Activated CD4-positive, CD25-positive, alpha-beta regulatory T cell treated with anti-CD3 and anti-CD28 coated beads, Interleukin-2, amount 50 U/mL, for 72 hours (primary cell): ENCODE data around the gene INSC.
"Not testable (repeated sequence)": the region's sequence is repeated elsewhere in the genome, so short reads cannot be mapped to it uniquely, and the experiment has no call there.

Experiments
- DNase-seq: peaks from one replicate; pipeline ENCODE4 v3.0.0; 2021

INSC gene

GRCh38 chr11:15114501-15115475 is at the start of gene INSC:
TSS of gene INSC (plus strand) at chr11:15114923. CDS start at chr11:15149175, 34,252 bp downstream.
- DNase-seq, result no peak

GRCh38 chr11:15069751-15070150 is 45.0 kb upstream of the INSC start:
- DNase-seq, result not testable (repeated sequence)

GRCh38 chr11:15071556-15072255 is 43.0 kb upstream of the INSC start:
- DNase-seq, result no peak

GRCh38 chr11:15072551-15073143 is 42.1 kb upstream of the INSC start:
- no peak for DNase-seq

GRCh38 chr11:15073361-15074205 is 41.1 kb upstream of the INSC start, which contains the start of gene CALCB:
TSS of gene CALCB (plus strand) at chr11:15073593. CDS start at chr11:15074719, 1,126 bp downstream.
- DNase-seq, result no peak

GRCh38 chr11:15074206-15075161 is 40.2 kb upstream of the INSC start:
- DNase-seq, result peak; percentile 86

- DNase-seq, result no peak
Observed at GRCh38 chr11:15075162-15075526, 39.6 kb upstream of the INSC start.

GRCh38 chr11:15091175-15091574 is 23.5 kb upstream of the INSC start:
- no peak for DNase-seq

- DNase-seq, result no peak
Observed at GRCh38 chr11:15091625-15092024, 23.1 kb upstream of the INSC start.

- no peak for DNase-seq
Observed at GRCh38 chr11:15093432-15093831, 21.3 kb upstream of the INSC start.

GRCh38 chr11:15095736-15096228 is 18.9 kb upstream of the INSC start:
- DNase-seq, result no peak

GRCh38 chr11:15097411-15097810 is 17.3 kb upstream of the INSC start:
- DNase-seq, result no peak

- no peak for DNase-seq
Observed at GRCh38 chr11:15099267-15099666, 15.5 kb upstream of the INSC start.

- peak; percentile 57 for DNase-seq
Observed at GRCh38 chr11:15101072-15101709, 13.5 kb upstream of the INSC start.

- DNase-seq, result no peak
Observed at GRCh38 chr11:15104166-15104565, 10.6 kb upstream of the INSC start.

GRCh38 chr11:15106201-15106965 is 8.3 kb upstream of the INSC start:
- DNase-seq, result no peak

- DNase-seq, result no peak
Observed at GRCh38 chr11:15107730-15108515, 6.8 kb upstream of the INSC start.

GRCh38 chr11:15108592-15109130 is 6.1 kb upstream of the INSC start:
- no peak for DNase-seq

- DNase-seq, result no peak
Observed at GRCh38 chr11:15109602-15110001, 5.1 kb upstream of the INSC start.
